Naive thymus-derived CD4-positive, alpha-beta T cell (primary cell): ENCODE measurements around the gene NOTCH3. TPM values are rescaled to one million over a fixed set of nuclear protein-coding genes. Genes with fewer than 3 reads are reported as not detected.
A peak's percentile ranks its signal among the peaks of the same experiment; 100 is the strongest.

Experiments used
- ATAC-seq: fragments of 150-1000 bp; cut with Tn5 transposase; 2 replicates; pipeline ENCODE4 v1.10.0; 2021; ENCODE audit warnings: mild to moderate bottlenecking, moderate library complexity
- CTCF ChIA-PET: fragments of 350-600 bp; sonication (Branson Sonifier 250); formaldehyde crosslinking; loops from one replicate; lab custom pipeline; 2021; ENCODE audit warnings: antibody characterized with exemption; lab: Charles Lee
- POLR2A ChIA-PET: fragments of 350-600 bp; sonication (Branson Sonifier 250); formaldehyde crosslinking; loops from one replicate; lab custom pipeline; 2021; ENCODE audit warnings: antibody characterized with exemption, inconsistent platforms; lab: Charles Lee
- DNase-seq, 9 donors: peaks; one replicate each; pipeline versions ENCODE4 v3.0.0 to v3.0.0-alpha.2; 2020 to 2022; ENCODE audit warnings: mixed read lengths in 1 of 9
- H3K27ac ChIP-seq: one replicate; pipeline ENCODE4 v1.7.0; 2013; ENCODE audit warnings: mild to moderate bottlenecking, low read depth, low read length, moderate library complexity
- H3K27me3 ChIP-seq, 2 donors: one replicate each; pipeline ENCODE4 v1.7.0; 2013; ENCODE audit warnings: low read length in 2 of 2, mild to moderate bottlenecking in 2 of 2, moderate library complexity in 2 of 2; ENCODE audit not compliant: control insufficient read depth in 2 of 2, insufficient read depth in 2 of 2
- H3K36me3 ChIP-seq, 3 experiments: 1 replicate in 2 of 3; 2 replicates in 1 of 3; pipeline ENCODE4 v1.7.0; 2013; ENCODE audit warnings: low read length in 3 of 3, mild to moderate bottlenecking in 3 of 3, moderate library complexity in 1 of 3; ENCODE audit not compliant: insufficient read depth in 3 of 3, control insufficient read depth in 2 of 3
- H3K4me1 ChIP-seq, 2 donors: one replicate each; pipeline ENCODE4 v1.7.0; 2013; ENCODE audit warnings: low read length in 2 of 2, mild to moderate bottlenecking in 2 of 2, moderate library complexity in 1 of 2; ENCODE audit not compliant: control insufficient read depth in 2 of 2, insufficient read depth in 2 of 2
- H3K4me3 ChIP-seq: 2 replicates; pipeline ENCODE4 v1.7.0; 2013; ENCODE audit warnings: mild to moderate bottlenecking, low read length
- H3K9me3 ChIP-seq, 3 experiments: 1 replicate in 2 of 3; 2 replicates in 1 of 3; pipeline ENCODE4 v1.7.0; 2013; ENCODE audit warnings: low read length in 3 of 3; ENCODE audit not compliant: control insufficient read depth in 2 of 3
- H3K27ac Mint-ChIP-seq, 9 donors: one replicate each; pipeline ENCODE4 v1.8.0; 2020 to 2022; ENCODE audit warnings: mixed read lengths in 9 of 9, mild to moderate bottlenecking in 8 of 9, moderate library complexity in 5 of 9, inconsistent platforms in 2 of 9
- H3K27me3 Mint-ChIP-seq, 5 donors: one replicate each; pipeline ENCODE4 v1.8.0; 2021 to 2022; ENCODE audit warnings: mixed read lengths in 5 of 5, mild to moderate bottlenecking in 1 of 5
- H3K36me3 Mint-ChIP-seq, 5 donors: one replicate each; pipeline ENCODE4 v1.8.0; 2020 to 2022; ENCODE audit warnings: mixed read lengths in 5 of 5, mild to moderate bottlenecking in 3 of 5, inconsistent platforms in 1 of 5
- H3K4me1 Mint-ChIP-seq, 7 donors: one replicate each; pipeline ENCODE4 v1.8.0; 2020 to 2022; ENCODE audit warnings: mixed read lengths in 7 of 7, mild to moderate bottlenecking in 3 of 7, inconsistent platforms in 1 of 7
- H3K4me3 Mint-ChIP-seq, 10 donors: one replicate each; pipeline ENCODE4 v1.8.0; 2020 to 2022; ENCODE audit warnings: mild to moderate bottlenecking in 10 of 10, mixed read lengths in 10 of 10, moderate library complexity in 6 of 10, inconsistent platforms in 2 of 10
- H3K9me3 Mint-ChIP-seq, 11 donors: one replicate each; pipeline ENCODE4 v1.8.0; 2020 to 2022; ENCODE audit warnings: mixed read lengths in 11 of 11, mild to moderate bottlenecking in 4 of 11, inconsistent platforms in 1 of 11, moderate library complexity in 1 of 11
- intact Hi-C, 2 donors: fragments of 100-400 bp; cut with micrococcal nuclease; formaldehyde crosslinking; loops; one replicate each; pipeline ENCODE4 v1.15.1; 2023
- polyA plus RNA-seq, 2 donors: library from polyadenylated mRNA; unstranded; fragments of 300-500 nt; fragmentation: Illumina TruSeq; gene quantifications; one replicate each; pipeline ENCODE4 v1.2.3, GENCODE V29; 2021
- total RNA-seq, 6 experiments: library from RNA in 5 of 6; stranded (reverse) in 5 of 6; gene quantifications; 1 replicate in 5 of 6; 2 replicates in 1 of 6; pipeline ENCODE4 v1.2.3 and lab custom pipeline; 2021 to 2026

NOTCH3 gene
- total and polyA plus RNA-seq, 7 experiments from 2014 or later = 0.19 to 0.80 (median 0.30) TPM; not detected in 3

GRCh38 chr19:15154002-15154612 is 46.7 kb downstream of the NOTCH3 start:
- Mint-ChIP-seq H3K27me3 (peaks cover 5 to 12% (median 8%) of the 10 kb centered on the region in 5 donors), H3K4me3 (no peak overlapping the region), H3K9me3 (peaks cover 0 to 15% (median 3%) of the 10 kb centered on the region in 11 donors), H3K36me3 (peaks cover 0 to 5% (median 0%) of the 10 kb centered on the region in 5 donors), H3K4me1 (peaks cover 4 to 14% (median 7%) of the 10 kb centered on the region in 7 donors), H3K27ac (no peak overlapping the region)
- Histone ChIP-seq H3K27ac (no peak overlapping the region), H3K4me1 (no peaks in the 10 kb centered on the region), H3K27me3 (no peaks in the 10 kb centered on the region), H3K36me3 (no peaks in the 10 kb centered on the region), H3K9me3 (peaks cover 0 to 4% (median 0%) of the 10 kb centered on the region in 3 experiments), H3K4me3 (no peak overlapping the region)
- ChIA-PET POLR2A (no interaction called here), CTCF (interaction anchor here (0.9 to 5.3 kb wide), 8 partner anchors 11 to 402 kb away, joined by 3 to 30 read pairs (median 3); no protein-coding TSS in a partner anchor)
- intact Hi-C loops = no loop called here
- DNase-seq (peak in 1 of 9 donors; percentile 8), ATAC-seq (peak; percentile 63)

- H3K27ac ChIP-seq = no peak overlapping the region
- Mint-ChIP-seq H3K9me3 (peaks cover 0 to 8% (median 3%) of the 10 kb centered on the region in 11 donors), H3K36me3 (peaks cover 0 to 5% (median 0%) of the 10 kb centered on the region in 5 donors), H3K4me3 (no peak overlapping the region), H3K4me1 (peaks cover 8 to 27% (median 16%) of the 10 kb centered on the region in 7 donors), H3K27ac (peak overlapping the region in 2 of 9 donors; percentile 54 to 56), H3K27me3 (peaks cover 2 to 12% (median 8%) of the 10 kb centered on the region in 5 donors)
- no peaks in the 10 kb centered on the region for H3K27me3 ChIP-seq
- ChIA-PET CTCF (interaction anchor here (0.8 to 4.4 kb wide), 8 partner anchors 14 to 61 kb away, joined by 3 to 50 read pairs (median 5); a partner anchor contains a TSS), POLR2A (interaction anchor here (0.6 kb wide), 1 partner anchor 10 kb away, joined by 5 read pairs; no protein-coding TSS in a partner anchor)
- no peaks in the 10 kb centered on the region for H3K4me1 ChIP-seq
- no peak for DNase-seq
- no peak for ATAC-seq
- intact Hi-C loops = loop anchor here (1.0 kb wide), 3 partner anchors 24 to 57 kb away; a partner anchor contains a TSS
- peaks cover 0 to 4% (median 0%) of the 10 kb centered on the region in 3 experiments for H3K9me3 ChIP-seq
- no peaks in the 10 kb centered on the region for H3K36me3 ChIP-seq
- H3K4me3 ChIP-seq = no peak overlapping the region
These were observed 51.1 kb downstream of the NOTCH3 start for GRCh38 chr19:15149737-15150136.

GRCh38 chr19:15147090-15147489 is 53.7 kb downstream of the NOTCH3 start:
- CTCF ChIA-PET = interaction anchor here (1.6 kb wide), 1 partner anchor 45 kb away, joined by 9 read pairs; no protein-coding TSS in a partner anchor
- POLR2A ChIA-PET = no interaction called here
- H3K27me3 Mint-ChIP-seq = peaks cover 0 to 4% (median 0%) of the 10 kb centered on the region in 5 donors
- H3K4me3 ChIP-seq = no peak overlapping the region
- H3K4me1 Mint-ChIP-seq = peaks cover 8 to 22% (median 14%) of the 10 kb centered on the region in 7 donors
- no peaks in the 10 kb centered on the region for H3K36me3 ChIP-seq
- H3K4me3 Mint-ChIP-seq = peak overlapping the region in 1 of 10 donors; percentile 32
- intact Hi-C loops = no loop called here
- peaks cover 0 to 3% (median 0%) of the 10 kb centered on the region in 11 donors for H3K9me3 Mint-ChIP-seq
- ATAC-seq (no peak), DNase-seq (no peak)
- no peaks in the 10 kb centered on the region for H3K27me3 ChIP-seq
- no peaks in the 10 kb centered on the region for H3K36me3 Mint-ChIP-seq
- H3K27ac ChIP-seq = no peak overlapping the region
- no peaks in the 10 kb centered on the region for H3K4me1 ChIP-seq
- H3K27ac Mint-ChIP-seq = peak overlapping the region in 4 of 9 donors; percentile 26 to 84 (median 54)
- no peaks in the 10 kb centered on the region for H3K9me3 ChIP-seq

- DNase-seq (no peak), ATAC-seq (no peak)
- no peaks in the 10 kb centered on the region for H3K27me3 ChIP-seq
- Mint-ChIP-seq H3K27ac (peak overlapping the region in 3 of 9 donors; percentile 3 to 42 (median 9)), H3K4me1 (peaks cover 4 to 16% (median 6%) of the 10 kb centered on the region in 7 donors), H3K36me3 (peaks cover 0 to 4% (median 0%) of the 10 kb centered on the region in 5 donors), H3K4me3 (no peak overlapping the region), H3K9me3 (peaks cover 0 to 9% (median 3%) of the 10 kb centered on the region in 11 donors), H3K27me3 (no peaks in the 10 kb centered on the region)
- no peak overlapping the region for H3K4me3 ChIP-seq
- H3K36me3 ChIP-seq = no peaks in the 10 kb centered on the region
- ChIA-PET POLR2A (interaction anchor here (0.6 kb wide), 1 partner anchor 274 kb away, joined by 3 read pairs; the partner anchor contains the start of gene AKAP8L), CTCF (no interaction called here)
- H3K27ac ChIP-seq = no peak overlapping the region
- peaks cover 0 to 4% (median 0%) of the 10 kb centered on the region in 3 experiments for H3K9me3 ChIP-seq
- no peaks in the 10 kb centered on the region for H3K4me1 ChIP-seq
- intact Hi-C loops = no loop called here
These were observed 56.6 kb downstream of the NOTCH3 start for GRCh38 chr19:15144046-15144646.

DNA sequence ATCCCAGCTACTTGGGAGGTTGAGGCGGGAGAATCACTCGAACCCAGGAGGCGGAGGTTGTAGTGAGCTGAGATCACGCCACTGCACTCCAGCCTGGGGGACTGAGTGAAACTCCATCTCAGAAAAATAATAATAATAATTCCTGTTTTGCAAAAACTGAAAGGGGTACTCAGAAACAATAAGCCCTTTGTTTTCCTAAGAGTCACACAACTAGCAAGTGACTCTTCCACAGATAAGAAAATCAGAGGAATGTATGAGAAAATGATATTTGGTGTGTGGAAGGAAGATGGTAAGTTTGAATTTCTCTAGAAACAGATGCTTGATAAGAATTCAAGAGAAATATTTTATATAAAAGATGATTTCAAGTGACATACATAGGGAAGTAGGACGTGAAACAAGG is 58.5 kb downstream of the NOTCH3 start:
- no peak overlapping the region for H3K4me3 ChIP-seq
- no peaks in the 10 kb centered on the region for H3K27me3 ChIP-seq
- H3K9me3 Mint-ChIP-seq = peaks cover 0 to 15% (median 7%) of the 10 kb centered on the region in 11 donors
- peaks cover 0 to 4% (median 3%) of the 10 kb centered on the region in 5 donors for H3K36me3 Mint-ChIP-seq
- ChIA-PET CTCF (no interaction called here), POLR2A (interaction anchor here (0.8 kb wide), 1 partner anchor 18 kb away, joined by 3 read pairs; no protein-coding TSS in a partner anchor)
- H3K27ac ChIP-seq = no peak overlapping the region
- intact Hi-C loops = no loop called here
- no peak for ATAC-seq
- no peaks in the 10 kb centered on the region for H3K4me1 ChIP-seq
- H3K4me1 Mint-ChIP-seq = peaks cover 0 to 17% (median 6%) of the 10 kb centered on the region in 7 donors
- no peaks in the 10 kb centered on the region for H3K36me3 ChIP-seq
- no peak overlapping the region for H3K27ac Mint-ChIP-seq
- no peaks in the 10 kb centered on the region for H3K27me3 Mint-ChIP-seq
- no peak for DNase-seq
- H3K9me3 ChIP-seq = peaks cover 0 to 9% (median 0%) of the 10 kb centered on the region in 3 experiments
- H3K4me3 Mint-ChIP-seq = no peak overlapping the region

DNA sequence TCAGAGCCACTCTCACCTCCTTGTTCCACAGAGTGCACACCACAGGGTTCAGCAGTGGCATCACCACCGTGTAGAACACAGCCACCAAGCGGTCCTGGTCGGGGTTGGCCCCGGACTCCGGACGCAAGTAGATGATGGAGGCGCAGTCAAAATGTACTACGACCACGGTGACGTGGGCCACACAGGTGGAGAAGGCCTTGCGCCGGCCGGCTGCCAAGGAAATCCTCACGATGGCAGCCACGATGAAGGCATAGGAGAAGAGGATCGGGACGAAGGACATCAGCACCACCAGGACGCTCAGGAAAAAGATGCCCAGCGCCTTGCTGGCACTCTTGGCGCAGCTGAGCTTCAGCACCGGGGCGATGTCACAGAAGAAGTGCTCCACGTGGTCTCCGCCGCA is 59.7 kb downstream of the NOTCH3 start:
- POLR2A ChIA-PET = no interaction called here
- Histone ChIP-seq H3K27me3 (no peaks in the 10 kb centered on the region), H3K4me1 (no peaks in the 10 kb centered on the region), H3K9me3 (peaks cover 0 to 9% (median 0%) of the 10 kb centered on the region in 3 experiments), H3K36me3 (no peaks in the 10 kb centered on the region), H3K27ac (no peak overlapping the region), H3K4me3 (no peak overlapping the region)
- Mint-ChIP-seq H3K4me1 (peaks cover 0 to 15% (median under 1%) of the 10 kb centered on the region in 7 donors), H3K4me3 (no peak overlapping the region), H3K27me3 (peaks cover 0 to 3% (median 0%) of the 10 kb centered on the region in 5 donors), H3K9me3 (peaks cover 0 to 17% (median 8%) of the 10 kb centered on the region in 11 donors), H3K36me3 (peaks cover 0 to 4% (median 3%) of the 10 kb centered on the region in 5 donors), H3K27ac (no peak overlapping the region)
- CTCF ChIA-PET = no interaction called here
- DNase-seq (no peak), ATAC-seq (no peak)
- intact Hi-C loops = no loop called here
